Motor neuron (in vitro differentiated cells): ENCODE results near the gene ARRDC4. TPM values are rescaled to one million over a fixed set of nuclear protein-coding genes. Genes with fewer than 3 reads are reported as not detected.

Experiments used
- ATAC-seq, 8 experiments: fragments of 200-7000 bp; cut with Tn5 transposase; replicated peaks in 6 of 8; 2 replicates each; pipeline ENCODE4 v1.8.0; 2021; ENCODE audit warnings: mild to moderate bottlenecking in 8 of 8, moderate library complexity in 8 of 8
- H3K27ac ChIP-seq, 2 donors: fragments of 250-450 bp; sonication (Bioruptor Pico); 2 replicates each; pipeline ENCODE4 v1.9.0; 2021; ENCODE audit warnings: antibody characterized with exemption in 2 of 2, mild to moderate bottlenecking in 2 of 2, moderate library complexity in 1 of 2
- H3K4me1 ChIP-seq, 2 donors: fragments of 250-450 bp; sonication (Bioruptor Pico); replicated peaks in 1 of 2; 2 replicates each; pipeline ENCODE4 v1.6.1; 2021; ENCODE audit warnings: antibody characterized with exemption in 2 of 2, mild to moderate bottlenecking in 2 of 2, moderate library complexity in 1 of 2
- H3K4me3 ChIP-seq, 5 donors: fragments of 250-450 bp; sonication (Bioruptor Pico); 2 replicates each; pipeline ENCODE4 v1.9.0; 2021; ENCODE audit warnings: antibody characterized with exemption in 5 of 5, mild to moderate bottlenecking in 5 of 5, moderate library complexity in 4 of 5
- WGBS, 10 experiments: fragments of 450-650 bp; shearing (Covaris generic); methylation state at CpG; one replicate each; pipeline ENCODE4 v1.0.0; 2022; 5-methylcytosine and 5-hydroxymethylcytosine counted together
- in situ Hi-C, 9 experiments: fragments of 400-800 bp; cut with MboI; loops; one replicate each; pipeline ENCODE4 v1.15.0; 2021; ENCODE audit warnings: low sequenced_read_pairs in 9 of 9, low pct_unique_long_range_greater_than_20kb in 2 of 9; ENCODE audit not compliant: unreplicated experiment in 9 of 9
- total RNA-seq, 8 experiments: library from RNA; unstranded; fragments of 300-600 nt; gene quantifications; 2 replicates each; pipeline versions ENCODE4 v1.2.3 to v1.2.4, GENCODE V29; 2022

Gene ARRDC4
- total RNA-seq, 8 experiments from 2014 or later, result 6.6 to 114 (median 53.7) TPM

DNA sequence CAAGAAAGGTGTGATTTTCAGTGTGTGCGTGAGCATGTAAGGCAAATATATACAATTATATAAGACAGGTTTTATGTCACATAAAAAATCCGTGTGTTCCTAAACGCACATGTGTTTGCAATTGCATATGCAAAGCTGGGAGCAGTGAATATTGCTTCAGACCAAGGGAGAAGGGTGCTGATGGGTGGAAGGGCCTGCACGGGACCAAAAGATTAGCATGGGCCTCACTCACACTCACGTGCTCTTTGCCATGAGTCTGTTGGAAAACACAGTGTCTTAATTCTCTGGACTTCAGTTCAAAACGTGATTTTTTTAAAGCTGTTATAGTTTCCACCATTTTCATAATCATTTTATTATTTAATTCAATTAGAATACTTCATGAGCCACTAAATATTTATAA lies 7.2 kb upstream of the ARRDC4 start:
- in situ Hi-C loops, result no loop called here
- ATAC-seq, result peak in 3 of 8 experiments; percentile 42 to 88 (median 54)
- Histone ChIP-seq H3K27ac (no peak overlapping the region), H3K4me3 (no peak overlapping the region), H3K4me1 (peaks cover 0 to 7% of the 10 kb centered on the region in 2 donors)
- WGBS, 10 experiments, result 0 to 87% (median 57%) methylated on average over 1 to 6 of the region's 6 CpGs; no CpG with 5 or more reads in 1 of the 10 experiments

DNA sequence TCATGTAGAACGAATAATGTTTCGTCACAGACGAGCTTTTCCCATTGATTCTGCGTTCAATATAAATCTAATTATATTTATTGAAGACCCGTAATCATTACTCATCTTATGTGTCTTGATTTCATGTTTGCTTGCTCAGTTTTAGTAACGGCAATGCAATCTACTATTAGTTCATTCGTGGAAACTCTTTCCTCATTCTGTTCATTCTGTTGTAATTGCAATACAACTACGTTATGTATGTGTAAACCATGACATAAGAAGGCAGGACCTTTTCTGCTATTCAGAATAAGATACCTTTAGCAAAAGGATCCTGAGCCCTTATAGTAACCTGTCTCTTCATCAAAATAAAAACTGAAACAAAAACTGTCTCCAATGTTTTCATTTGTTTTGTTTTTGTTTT lies 6.8 kb upstream of the ARRDC4 start:
- no peak for ATAC-seq
- 50 to 93% (median 78%) methylated on average over 4 to 8 of the region's 8 CpGs for WGBS, 10 experiments

DNA sequence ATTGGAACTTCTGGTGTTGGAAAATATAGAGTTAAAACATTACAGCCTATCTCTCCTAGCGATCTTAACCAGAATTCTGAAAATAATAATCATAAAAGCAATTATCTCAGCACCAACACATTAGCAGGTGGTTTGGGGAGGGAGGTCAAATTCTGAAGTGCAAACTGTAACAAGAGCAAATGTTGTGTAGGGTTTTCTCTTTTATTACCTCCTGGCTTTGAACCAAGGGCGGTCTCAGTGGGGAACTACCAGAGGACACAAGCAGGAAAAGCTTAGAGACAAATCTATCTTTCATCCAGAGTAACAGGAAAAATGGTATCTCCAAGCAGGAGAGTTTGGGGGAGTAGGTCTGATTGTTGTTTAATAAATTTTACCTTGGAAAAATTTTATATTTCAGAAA lies 5.5 kb upstream of the ARRDC4 start:
- H3K27ac ChIP-seq, result no peak overlapping the region
- WGBS, 10 experiments, result 0 to 100% (median 62%) methylated on average over 1 to 2 of the region's 2 CpGs; no CpG with 5 or more reads in 2 of the 10 experiments
- ATAC-seq, result no peak
- H3K4me1 ChIP-seq, result peaks cover 0 to 10% of the 10 kb centered on the region in 2 donors
- in situ Hi-C loops, result no loop called here
- no peak overlapping the region for H3K4me3 ChIP-seq

More for the DNA sequence above, 6.8 kb upstream of the ARRDC4 start:
- Histone ChIP-seq H3K4me1 (peaks cover 0 to 7% of the 10 kb centered on the region in 2 donors), H3K27ac (no peak overlapping the region), H3K4me3 (no peak overlapping the region)
- in situ Hi-C loops, result no loop called here

DNA sequence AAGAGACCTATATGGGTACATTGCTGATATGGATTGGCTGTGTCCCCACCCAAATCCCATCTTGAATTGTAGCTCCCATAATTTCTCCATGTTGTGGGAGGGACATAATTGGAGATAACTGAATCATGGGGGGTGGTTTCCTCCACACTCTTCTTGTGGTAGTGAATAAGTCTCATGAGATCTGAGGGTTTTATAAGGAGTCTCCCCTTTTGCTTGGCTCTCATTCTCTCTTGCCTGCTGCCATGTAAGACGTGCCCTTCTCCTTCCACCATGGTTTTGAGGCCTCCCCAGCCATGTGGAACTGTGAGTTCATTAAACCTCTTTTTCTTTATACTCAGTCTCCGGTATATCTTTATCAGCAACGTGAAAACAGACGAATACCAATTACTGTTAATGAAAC lies 5.0 kb upstream of the ARRDC4 start:
- Histone ChIP-seq H3K27ac (no peak overlapping the region), H3K4me3 (no peak overlapping the region), H3K4me1 (peaks cover 0 to 10% of the 10 kb centered on the region in 2 donors)
- 0 to 96% (median 86%) methylated on average over 1 to 4 of the region's 4 CpGs; no CpG with 5 or more reads in 1 of the 10 experiments for WGBS, 10 experiments
- in situ Hi-C loops, result no loop called here
- no peak for ATAC-seq

DNA sequence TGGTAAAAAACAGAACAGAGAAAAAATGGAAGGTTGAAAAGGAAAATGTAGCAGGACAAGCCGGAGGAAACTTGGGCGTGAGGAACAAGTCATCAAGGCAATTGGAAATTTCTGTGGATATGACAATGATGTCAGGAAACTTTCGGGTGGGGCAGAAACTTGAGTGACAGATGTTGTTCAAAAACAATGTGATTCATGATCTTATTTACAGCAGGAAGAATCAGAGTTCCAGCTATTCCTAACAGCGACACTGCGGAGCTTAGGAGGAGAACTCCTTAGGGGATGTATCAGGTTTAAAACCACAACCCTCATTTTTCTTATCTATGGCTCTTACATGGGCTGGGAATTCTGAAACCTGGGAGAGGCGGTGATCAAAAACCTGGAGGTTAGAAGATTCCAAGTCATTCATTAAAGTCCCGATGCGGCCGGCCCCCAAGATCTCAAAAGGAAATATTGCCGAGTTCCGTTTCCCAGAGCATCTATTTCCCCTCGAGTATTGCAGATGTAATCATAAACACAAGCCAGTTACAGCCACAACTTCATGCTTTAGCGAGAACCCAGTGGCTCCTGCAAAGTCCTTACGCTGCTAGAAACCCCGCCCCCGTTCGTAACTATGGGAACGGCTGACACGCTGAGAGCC lies 659 bp upstream of the ARRDC4 start:
- in situ Hi-C loops, result no loop called here
- ATAC-seq, result peak in 4 of 8 experiments; percentile 0 to 6 (median 2)
- peaks cover 5 to 25% of the 10 kb centered on the region in 2 donors for H3K4me1 ChIP-seq
- H3K4me3 ChIP-seq, result peak overlapping the region; percentile 31 to 47 (median 38)
- 0 to 60% (median 10%) methylated on average over 1 to 16 of the region's 19 CpGs for WGBS, 10 experiments
- peak overlapping the region in 1 of 2 donors; percentile 6 for H3K27ac ChIP-seq

DNA sequence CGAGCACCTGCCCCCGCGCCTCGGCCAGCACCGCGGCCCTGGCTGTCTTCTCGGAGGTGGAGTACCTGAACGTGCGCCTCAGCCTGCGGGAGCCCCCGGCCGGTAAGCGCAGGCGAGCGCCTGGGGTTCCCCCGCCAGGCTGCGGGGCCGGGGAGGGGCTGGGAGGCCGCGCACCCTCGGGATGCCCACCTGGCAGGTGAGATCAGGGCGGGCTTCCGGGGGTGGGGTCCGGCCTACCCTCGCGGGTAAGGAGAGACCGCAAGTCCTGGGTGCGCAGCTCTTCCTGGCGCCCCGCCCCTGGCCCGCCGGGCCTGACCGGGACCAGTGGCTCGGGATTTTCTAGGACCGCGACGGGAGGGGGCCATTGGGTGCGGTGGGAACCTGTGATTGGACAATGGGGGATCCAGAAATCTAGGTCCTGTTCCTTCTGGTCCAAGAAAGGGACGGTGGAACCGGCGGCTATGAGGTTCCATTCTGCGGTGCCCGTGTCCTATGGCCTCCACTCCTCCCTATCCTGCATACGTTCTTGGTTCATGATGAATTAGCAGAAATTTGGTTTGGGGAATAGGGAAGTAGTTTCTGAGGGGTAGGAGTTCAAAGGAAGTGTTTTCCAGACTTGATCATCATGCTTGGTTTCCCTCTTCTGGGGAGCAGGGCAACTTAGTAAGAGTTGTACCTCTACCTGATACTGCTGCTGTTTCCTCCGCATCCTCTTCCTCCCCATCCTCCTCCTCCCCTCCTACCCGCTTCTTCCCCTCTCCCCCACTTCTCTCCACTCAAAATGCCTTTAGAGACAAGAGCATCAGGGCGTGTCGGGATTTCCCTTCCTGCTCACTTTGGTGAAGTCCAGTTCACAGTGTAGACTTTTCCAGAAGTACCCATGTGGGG lies 808 bp downstream of the ARRDC4 start:
- in situ Hi-C loops, result no loop called here
- peak overlapping the region; percentile 70 to 81 for H3K27ac ChIP-seq
- 0 to 80% (median 0%) methylated on average over 2 to 7 of the region's 48 CpGs; no CpG with 5 or more reads in 3 of the 10 experiments for WGBS, 10 experiments
- H3K4me1 ChIP-seq, result peaks cover 16 to 35% of the 10 kb centered on the region in 2 donors
- peak overlapping the region; percentile 69 to 92 (median 87) for H3K4me3 ChIP-seq
- ATAC-seq, result peak in 3 of 8 experiments; percentile 1 to 2 (median 1)

DNA sequence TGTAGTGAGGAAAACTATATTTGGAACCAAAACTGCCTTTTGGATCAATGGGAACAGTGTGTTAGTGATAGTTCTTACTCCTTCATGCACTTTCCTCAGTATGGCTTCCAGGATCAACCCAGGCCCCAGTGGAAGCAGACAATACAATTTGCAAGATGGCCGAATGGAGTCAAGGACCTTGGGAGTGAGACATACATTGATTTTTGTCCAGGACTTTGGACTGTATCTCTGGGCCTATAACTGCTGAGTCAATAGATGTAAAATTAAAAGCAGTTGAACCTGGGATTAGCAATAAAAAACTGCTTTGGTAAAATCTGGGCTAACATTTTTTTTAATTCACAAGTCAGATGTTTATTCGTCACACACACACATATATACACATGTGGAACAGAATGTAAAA lies 1.8 kb downstream of the ARRDC4 start:
- WGBS, 10 experiments, result 48 to 100% (median 68%) methylated on average over 1 to 2 of the region's 2 CpGs; no CpG with 5 or more reads in 2 of the 10 experiments
- Histone ChIP-seq H3K4me1 (peaks cover 18 to 45% of the 10 kb centered on the region in 2 donors), H3K27ac (no peak overlapping the region), H3K4me3 (peak overlapping the region; percentile 69 to 92 (median 87))
- no peak for ATAC-seq
- in situ Hi-C loops, result no loop called here

DNA sequence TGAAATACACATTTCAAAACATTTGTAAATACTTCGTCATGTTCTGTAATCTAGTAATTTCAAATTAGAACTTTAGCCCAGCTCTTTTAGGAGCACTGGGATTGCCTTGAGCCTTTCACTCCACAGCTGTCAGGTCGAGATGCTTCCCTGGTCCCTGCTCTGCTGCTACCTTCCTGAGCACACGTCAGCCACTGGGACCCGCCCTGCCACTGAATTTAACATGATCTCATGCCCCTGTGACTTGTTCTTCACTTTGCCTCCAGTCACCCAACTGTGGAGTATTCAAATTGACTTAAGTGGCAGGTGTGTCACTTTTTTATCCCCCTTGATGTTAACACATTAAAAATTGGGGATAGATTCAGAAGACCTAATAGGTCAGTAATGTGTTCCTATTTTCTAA lies 3.3 kb downstream of the ARRDC4 start:
- ATAC-seq, result no peak
- H3K27ac ChIP-seq, result no peak overlapping the region
- H3K4me3 ChIP-seq, result peak overlapping the region; percentile 8 to 92 (median 87)
- peaks cover 18 to 58% of the 10 kb centered on the region in 2 donors for H3K4me1 ChIP-seq
- in situ Hi-C loops, result no loop called here
- WGBS, 10 experiments, result 0 to 90% (median 73%) methylated on average over 1 to 4 of the region's 4 CpGs; no CpG with 5 or more reads in 3 of the 10 experiments

DNA sequence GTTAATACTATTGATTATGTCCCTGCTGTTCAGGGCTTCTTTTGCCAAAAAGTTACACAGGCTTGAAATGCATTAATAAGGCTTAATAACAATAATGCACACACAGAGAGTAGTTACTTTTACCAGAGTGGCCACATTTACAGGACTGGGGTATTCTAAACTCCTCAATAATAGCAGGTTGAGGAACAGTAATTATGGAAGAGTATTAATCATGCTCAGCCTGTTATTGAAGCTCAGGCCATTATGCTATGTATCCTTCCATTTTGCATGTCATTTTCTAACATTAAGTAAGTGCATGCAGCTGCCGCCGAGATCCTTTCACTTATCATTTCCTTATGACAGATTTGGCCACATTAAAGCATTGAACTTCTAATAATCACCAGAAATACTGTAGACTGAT lies 5.7 kb downstream of the ARRDC4 start:
- peaks cover 18 to 56% of the 10 kb centered on the region in 2 donors for H3K4me1 ChIP-seq
- 0 to 100% (median 69%) methylated on average over 1 to 2 of the region's 2 CpGs; no CpG with 5 or more reads in 1 of the 10 experiments for WGBS, 10 experiments
- in situ Hi-C loops, result no loop called here
- H3K4me3 ChIP-seq, result no peak overlapping the region
- peak in 4 of 8 experiments; percentile 11 to 59 (median 30) for ATAC-seq
- no peak overlapping the region for H3K27ac ChIP-seq

DNA sequence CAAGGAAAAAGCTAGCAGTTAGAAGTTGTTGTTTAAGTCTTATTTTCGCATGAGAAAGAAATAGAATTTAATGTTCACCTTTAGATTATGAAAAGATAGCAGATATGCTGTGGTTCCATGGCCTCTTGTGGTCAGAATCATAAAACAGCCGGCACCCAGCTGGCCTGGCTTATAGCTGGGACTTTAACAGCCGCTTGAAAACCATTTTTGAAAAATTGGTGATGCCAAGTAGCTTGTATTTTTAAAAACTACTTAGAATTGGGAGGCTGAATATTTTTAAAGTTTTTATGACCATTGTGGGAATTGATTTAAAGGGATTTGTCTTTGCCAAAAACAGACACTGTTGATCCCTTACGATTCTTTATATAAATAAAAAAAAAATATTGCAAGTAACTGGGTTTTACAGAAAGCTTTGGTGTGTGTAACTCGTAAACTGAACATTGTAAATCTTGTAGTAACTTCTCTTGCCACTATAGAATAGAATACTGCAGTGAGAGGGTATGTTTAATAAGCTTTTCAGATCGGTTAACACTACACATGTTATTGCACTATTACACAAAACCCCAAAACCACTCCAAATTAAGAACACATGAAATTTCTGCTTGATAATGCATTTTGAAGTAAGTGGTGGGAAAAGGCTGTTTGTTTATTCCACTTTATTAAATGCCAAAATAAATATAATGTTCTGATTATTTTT lies 6.6 kb downstream of the ARRDC4 start:
- no peak for ATAC-seq
- Histone ChIP-seq H3K27ac (no peak overlapping the region), H3K4me3 (no peak overlapping the region), H3K4me1 (peaks cover 18 to 56% of the 10 kb centered on the region in 2 donors)
- in situ Hi-C loops, result no loop called here
- 14 to 100% (median 89%) methylated on average over 1 to 6 of the region's 6 CpGs for WGBS, 10 experiments

DNA sequence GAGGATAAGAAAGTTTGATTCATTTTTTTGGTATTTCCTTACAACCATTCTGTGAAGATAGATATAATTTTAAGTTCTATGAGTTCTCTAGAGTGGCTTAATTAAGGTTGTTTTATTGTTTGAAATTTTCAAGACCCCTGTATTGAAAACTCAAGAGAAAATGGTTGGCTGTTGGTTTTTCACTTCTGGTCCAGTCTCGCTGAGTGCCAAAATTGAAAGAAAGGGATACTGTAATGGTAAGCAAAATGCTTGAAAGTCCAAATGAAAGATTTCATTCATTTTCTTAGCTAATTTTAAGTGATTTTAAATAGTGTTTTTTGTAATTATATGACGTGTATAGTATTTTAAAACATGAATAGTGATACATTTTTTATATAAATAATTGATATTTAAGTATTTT lies 7.4 kb downstream of the ARRDC4 start:
- H3K4me3 ChIP-seq, result no peak overlapping the region
- in situ Hi-C loops, result no loop called here
- no peak for ATAC-seq
- 30 to 100% (median 91%) methylated on average over 2 of the region's 2 CpGs for WGBS, 10 experiments
- no peak overlapping the region for H3K27ac ChIP-seq
- H3K4me1 ChIP-seq, result peaks cover 18 to 53% of the 10 kb centered on the region in 2 donors

DNA sequence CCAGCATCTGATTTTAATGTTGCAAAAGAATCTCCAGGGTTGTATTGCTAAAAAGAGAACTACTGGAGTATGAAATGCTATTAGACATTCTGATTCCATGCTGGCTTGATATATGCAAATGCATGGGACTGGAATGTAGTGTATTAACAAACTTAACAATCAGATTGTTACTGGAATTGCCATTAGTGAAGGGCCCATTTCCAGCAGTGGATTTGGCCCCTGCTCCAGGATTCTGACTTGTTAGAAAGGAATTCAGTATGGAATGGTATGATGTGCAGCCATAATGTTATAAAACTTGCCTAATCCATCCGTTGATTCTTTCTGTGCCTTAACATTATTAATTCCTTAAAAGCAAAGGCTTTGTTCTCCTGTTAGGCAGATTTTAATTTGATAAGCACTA lies 7.9 kb downstream of the ARRDC4 start:
- no peak overlapping the region for H3K27ac ChIP-seq
- peaks cover 18 to 48% of the 10 kb centered on the region in 2 donors for H3K4me1 ChIP-seq
- in situ Hi-C loops, result no loop called here
- no peak overlapping the region for H3K4me3 ChIP-seq
- 0 to 100% (median 63%) methylated on average over 1 of the region's 1 CpG; no CpG with 5 or more reads in 2 of the 10 experiments for WGBS, 10 experiments
- ATAC-seq, result peak in 3 of 8 experiments; percentile 64 to 83 (median 73)
